IPS-11a (cell line): ENCODE results near the gene TPRA1.

Experiments
- H3K4me3 ChIP-seq: one replicate; pipeline ENCODE4 v1.5.1; 2013; ENCODE audit warnings: low read depth, low read length, control low read depth

Gene TPRA1

DNA sequence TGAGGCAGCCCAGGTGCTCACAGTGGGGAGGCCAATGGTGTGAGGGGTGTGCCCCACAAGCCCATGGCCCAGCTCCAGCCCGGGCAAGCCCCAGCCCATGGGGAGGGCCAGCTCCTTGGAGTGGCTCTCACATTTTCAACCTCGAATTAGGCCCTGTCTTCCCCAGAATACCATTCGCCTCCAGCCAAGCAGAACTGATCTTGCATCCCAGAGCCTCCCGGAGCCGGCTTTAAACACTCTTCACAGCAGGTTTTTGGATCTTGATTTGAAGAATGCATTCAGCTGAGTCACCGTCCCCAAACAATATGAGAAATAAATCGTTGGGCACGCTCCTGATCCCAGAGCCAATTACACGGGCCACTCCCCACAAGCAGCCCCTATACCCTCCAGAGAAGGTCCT lies 23.7 kb downstream of the TPRA1 start:
- H3K4me3 ChIP-seq, result no peak overlapping the region

DNA sequence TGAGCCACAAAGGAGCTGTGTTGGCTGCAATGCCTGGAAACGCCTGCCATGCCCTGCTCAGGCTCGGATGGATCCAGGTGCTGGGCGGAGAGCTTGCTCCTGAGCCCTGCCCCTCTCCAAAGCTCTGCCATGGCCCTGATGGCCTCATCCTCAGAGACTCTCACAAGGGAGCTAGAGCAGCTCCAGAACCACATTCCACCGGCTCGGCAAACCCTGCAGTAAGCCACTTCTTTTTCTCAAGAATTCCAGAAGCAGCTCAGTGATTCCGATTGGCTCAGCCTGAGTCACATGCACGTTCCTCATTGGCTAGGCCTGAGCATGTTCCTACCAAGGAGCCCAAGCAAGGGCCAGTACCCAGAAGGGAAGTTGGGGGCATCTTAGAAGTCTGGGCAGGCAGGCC lies 24.8 kb downstream of the TPRA1 start:
- no peak overlapping the region for H3K4me3 ChIP-seq

DNA sequence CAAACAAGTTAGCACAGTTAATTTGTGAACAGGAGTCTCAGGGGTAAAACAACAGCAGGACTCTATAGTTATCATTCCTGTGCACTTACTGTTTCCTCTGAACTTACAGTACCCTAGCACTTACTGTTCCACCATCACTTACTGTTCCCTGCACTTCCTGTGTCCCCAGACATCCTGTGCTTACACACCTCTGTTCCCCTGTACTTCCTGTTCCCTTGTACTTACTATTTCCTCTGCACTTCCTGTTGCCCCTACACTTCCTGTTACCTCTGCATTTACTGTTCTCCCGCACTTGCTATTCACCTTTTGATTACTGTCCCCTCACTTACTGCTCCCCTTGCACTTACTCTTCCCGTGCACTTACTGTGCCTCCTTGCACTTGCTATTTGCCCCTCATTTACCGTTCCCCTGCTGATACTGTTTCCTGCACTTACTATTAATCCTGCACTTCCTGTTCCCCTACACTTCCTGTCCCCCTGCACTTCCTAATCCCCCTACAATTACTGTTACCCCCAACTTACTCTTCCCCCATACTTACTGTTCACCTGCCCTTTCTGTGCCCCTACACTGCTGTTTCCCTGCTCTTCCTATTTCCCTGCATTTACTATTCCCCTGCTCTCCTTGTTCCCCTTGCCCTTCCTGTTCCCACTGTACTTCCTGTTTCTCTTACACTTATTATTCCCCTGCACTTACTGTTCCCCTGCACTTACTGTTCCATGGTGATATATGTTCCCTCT lies 30.3 kb downstream of the TPRA1 start:
- no peak overlapping the region for H3K4me3 ChIP-seq

DNA sequence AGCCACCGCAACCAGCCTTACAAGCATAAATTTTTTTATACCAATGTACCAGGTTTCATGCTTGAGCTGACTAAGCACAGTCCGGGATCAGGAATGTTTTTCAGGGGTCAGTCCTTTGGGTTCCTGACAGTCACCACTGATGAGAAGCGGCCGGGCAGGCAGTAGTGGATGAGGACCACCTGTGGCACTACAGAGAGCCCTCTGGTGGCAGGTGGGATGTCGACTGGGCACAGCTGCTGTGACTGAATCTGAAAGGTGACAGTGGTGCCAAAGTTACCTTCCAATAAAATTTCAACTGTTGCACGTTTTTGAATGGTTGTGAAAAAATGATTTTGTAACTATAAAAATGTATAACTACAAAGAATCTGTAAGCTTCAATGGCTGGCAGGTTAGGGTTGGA lies 34.0 kb downstream of the TPRA1 start:
- no peak overlapping the region for H3K4me3 ChIP-seq

DNA sequence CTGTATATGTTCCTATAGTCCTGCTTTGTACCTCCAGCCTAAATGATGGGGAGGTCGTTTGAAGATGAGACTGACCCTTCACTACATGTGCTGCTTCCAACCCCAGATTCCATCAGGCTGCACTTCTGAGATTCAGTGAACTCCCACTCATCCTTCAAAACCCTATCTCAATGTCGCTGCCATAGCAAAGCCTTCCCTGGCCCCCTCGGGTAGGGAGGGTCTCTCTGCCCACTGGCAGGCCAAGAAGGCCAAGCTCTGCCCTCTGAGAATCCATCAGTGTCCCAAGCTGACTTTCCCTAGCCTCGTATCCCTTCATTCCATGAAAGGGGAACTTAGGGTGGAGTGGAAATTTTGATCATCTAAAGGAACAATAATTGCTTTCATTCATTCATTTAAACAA lies 35.4 kb downstream of the TPRA1 start:
- H3K4me3 ChIP-seq, result no peak overlapping the region

DNA sequence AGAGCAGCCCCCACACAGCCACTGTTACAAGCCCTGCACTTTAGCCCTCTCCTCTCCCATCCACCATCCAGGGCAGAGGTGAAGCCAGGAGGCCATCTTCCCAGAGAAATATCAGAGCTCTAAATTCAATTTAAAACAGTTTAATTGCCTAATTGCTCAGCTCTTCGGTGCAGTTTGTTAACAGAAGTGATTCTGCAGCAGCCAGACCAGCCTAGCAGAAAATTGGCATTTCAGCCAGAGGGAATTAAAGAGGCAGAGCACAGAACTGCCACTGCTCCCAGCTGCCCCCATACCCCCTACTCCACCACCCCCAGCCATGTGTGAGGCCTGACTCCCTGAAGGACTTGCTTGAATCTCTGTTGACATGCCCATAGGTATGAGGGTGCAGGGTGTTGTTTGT lies 38.5 kb downstream of the TPRA1 start:
- H3K4me3 ChIP-seq, result no peak overlapping the region

DNA sequence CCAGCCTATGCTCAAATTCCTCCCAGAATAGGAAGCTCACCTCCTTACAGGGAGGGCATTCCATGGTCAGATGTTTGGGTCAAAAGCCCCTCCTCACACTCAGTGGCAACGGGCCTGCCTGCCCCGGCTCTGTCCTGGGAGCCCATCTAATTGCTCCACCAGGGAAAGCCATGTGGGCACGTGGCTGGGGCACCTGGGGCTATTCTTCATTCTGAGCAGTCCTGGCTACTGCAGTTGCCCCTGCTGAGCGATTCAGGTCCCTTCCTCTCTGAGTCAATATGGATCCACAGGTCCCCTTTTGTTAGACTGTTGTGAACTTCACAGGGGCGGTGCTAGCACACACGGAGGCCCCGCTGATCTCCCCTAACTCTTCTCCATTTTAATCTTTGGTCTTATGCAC lies 39.4 kb downstream of the TPRA1 start:
- no peak overlapping the region for H3K4me3 ChIP-seq

DNA sequence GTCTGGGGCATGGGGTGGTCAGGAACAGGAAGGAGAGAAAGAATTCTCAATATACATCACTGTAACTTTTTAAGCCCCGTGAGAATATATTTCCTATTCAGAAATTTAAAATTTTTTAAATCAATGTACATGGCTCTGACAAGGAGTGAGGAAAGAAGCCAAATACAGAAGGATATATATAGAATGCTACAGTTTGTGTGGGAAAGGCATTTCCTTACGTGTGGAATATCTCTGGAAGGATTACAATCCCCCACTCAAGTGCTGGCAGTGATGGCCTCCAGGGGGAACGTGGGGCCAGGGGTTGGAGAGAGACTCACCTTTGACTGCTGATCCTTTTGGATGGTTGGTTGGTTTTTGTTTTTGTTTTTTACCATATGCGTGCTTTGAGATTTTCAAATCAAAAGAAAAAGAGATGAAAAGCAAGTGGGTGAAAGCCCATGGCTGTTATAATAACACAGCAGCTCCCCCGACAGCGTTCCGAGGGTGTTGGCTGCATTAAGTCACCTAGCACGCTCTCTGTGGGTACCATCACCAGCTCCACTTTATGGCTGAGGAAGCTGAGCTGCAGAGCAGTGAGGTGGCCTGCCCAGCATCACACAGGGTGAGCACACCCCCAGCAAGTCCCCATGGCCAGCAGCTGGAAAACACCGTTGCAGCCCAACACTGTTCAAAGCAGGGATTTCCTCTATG lies 39.9 kb downstream of the TPRA1 start:
- no peak overlapping the region for H3K4me3 ChIP-seq

DNA sequence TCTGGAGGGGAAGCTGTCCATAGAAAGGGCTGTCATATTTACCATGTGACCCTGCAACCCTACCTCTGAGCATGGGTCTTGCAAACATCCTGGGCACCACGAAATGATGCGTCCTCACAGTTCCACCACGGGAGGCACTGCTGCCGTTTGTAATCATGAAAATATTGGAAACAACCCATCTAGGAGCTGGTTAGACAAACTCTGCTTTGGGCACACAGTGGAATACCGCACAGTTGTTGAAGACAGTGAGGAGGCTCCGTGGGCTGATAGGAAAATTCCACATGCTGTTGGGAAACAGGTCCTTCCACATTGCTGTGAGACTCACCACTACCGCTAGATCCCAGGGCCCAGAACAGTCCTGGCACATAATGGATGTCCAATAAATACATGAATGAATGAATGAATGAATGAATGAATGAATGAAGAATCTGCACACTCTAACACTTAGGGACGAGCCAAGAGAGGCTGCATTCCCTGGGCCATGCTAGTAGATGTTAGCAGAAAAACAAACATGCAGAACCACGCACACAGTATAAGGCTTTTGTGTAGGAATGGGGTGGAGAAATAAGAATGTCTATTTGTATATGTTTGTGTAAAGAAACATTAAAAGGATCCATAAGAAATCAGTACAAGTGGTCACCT lies 40.6 kb downstream of the TPRA1 start:
- H3K4me3 ChIP-seq, result no peak overlapping the region

DNA sequence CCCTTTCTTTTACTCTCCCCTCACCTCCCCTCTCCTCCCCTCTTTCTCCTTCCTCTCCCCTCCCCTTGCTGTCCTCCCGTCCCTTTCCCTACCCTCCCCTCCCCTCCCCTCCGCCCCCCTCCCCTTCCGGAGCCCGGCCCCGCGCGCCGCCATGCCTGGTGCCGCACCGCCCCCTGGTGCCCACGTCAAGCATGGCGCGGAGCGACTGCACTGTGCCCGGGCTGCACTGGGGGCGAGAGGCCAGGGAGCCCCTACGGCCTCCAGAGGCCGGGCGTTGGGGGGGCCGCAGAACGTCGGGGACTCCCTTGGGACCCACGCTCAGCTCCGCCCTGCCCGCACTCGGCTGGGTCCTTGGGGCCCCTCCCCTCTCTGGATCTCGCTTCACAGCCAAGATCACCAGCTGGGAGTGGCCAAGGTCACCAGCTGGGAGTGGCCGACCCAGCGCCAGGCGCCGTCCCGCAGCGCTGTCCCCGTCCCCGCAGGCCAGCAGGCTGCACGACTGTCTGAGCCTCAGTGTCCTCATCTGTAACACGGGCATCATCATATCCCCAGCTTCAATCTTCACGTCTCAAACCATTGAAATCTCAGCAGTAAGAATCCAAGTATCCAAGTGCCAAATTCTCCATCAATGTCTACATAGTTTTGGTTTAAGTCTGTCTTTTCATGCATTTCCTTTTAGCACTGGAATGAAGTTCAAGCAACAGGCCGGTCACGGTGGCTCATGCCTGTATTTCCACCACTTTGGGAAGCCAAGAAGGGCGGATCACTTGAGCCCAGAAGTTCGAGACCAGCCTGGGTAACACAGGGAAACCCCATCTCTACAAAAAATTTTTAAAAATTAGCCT lies 42.5 kb downstream of the TPRA1 start:
- peak overlapping the region; percentile 62 for H3K4me3 ChIP-seq

DNA sequence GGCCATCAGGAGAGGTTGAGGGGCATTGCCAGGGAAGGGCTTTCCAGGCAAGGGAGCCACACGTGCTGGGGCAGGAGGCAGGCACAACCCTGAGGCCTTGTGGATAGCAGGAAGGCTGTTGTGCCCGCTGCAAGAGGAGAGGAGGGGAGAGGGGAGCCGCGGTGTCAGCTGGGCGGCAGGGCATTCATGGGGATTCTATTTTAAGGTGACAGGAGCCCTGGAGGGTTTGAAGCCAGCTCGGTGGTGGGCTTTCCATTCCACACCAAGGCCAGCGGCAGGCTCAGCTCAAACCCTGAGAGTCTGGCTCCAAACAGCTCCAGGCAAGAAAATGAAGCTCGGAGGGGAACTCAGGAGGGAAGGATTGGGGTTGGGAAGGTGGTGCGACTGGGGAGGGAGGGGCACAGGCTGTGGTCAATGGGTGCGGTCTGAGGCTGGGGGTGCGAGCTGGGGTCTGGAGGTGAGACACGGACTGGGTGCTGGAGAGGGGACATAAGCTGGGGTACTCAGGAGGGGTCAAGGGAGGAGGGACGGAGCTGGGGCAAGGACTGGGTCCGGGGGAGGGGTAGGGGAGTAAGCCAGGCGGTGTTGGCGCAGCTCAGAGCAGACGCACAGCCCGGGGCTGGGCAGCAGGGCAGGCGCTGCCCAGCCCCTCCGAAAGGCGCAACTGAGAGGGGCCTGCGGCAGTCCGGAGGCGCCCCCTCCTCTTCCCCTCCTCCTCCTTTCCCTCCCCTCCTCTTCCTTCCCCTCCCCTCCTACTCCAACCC lies 43.4 kb downstream of the TPRA1 start:
- H3K4me3 ChIP-seq, result peak overlapping the region; percentile 51

DNA sequence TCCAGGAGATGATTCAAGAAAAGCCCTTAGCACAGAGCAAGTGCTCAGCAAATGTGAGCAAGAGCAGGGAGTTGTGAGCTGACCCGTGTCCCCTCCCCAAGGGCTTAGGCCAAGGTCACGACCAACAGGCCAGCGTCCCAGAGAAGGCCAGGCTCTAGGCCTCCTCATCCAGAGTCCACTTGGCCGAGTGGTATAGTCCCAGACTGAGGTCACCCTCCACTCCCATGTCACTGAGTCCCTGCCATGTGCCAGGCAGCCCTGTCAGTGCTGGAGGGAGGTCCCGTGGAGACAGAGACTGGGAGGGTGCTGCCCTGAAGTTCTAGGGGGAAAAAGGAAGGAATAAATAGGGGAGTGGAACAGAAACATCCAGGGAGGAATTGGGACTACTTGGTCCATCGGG lies 44.0 kb downstream of the TPRA1 start:
- H3K4me3 ChIP-seq, result no peak overlapping the region

DNA sequence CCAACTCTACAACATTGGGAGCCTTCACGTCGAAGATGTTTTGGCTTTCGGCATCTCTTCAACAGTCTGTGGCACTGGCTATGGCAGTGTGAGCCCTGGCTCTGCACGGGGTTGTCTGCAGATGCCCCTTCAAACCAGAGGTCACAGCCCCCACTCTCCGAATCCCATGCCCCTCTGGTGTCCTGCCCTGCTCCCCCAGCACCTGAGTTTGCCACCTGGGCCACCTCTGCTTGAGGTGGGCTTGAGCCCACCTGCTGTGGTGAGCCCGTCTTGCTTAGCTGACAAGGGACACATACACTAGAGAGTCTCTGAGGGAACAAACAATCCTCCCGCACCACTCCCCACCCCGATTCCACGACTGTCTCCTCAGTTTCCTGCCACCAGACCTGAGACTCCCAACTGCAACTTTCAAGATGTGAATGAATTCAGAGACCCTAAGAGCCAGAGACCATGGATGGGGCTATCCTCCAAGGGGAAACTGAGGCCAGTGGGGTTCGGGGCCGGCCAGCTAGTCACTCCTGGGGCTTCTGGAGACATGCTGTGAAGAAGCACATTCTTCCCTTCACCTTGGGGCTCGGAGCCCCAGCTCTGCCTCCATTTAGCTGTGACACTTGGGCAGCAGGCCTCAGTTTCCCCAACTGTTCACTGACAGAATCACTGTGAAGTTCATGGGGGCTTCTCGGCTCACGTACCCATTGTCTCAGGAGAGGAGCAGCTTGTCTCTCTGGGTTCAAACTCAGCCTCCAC lies 44.6 kb downstream of the TPRA1 start:
- H3K4me3 ChIP-seq, result no peak overlapping the region

DNA sequence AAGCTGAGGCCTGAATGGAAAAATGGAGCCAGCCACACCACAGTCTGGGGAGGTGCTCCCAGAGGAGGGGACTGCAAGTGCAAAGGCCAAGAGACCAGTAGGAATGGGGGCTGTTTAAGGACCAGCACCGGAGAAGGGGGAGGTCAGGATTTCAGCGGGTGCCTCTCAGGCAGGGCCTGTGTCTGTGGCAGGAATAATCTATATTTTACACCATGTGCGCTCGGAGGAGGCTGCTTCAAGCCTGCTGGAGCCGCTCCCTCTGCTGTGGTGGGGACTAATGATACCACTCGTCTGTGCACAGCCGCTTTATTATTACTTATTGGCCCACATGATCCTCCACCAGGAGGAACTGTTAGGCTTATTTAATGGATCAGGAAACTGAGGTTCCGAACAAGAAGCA lies 45.3 kb downstream of the TPRA1 start:
- no peak overlapping the region for H3K4me3 ChIP-seq

DNA sequence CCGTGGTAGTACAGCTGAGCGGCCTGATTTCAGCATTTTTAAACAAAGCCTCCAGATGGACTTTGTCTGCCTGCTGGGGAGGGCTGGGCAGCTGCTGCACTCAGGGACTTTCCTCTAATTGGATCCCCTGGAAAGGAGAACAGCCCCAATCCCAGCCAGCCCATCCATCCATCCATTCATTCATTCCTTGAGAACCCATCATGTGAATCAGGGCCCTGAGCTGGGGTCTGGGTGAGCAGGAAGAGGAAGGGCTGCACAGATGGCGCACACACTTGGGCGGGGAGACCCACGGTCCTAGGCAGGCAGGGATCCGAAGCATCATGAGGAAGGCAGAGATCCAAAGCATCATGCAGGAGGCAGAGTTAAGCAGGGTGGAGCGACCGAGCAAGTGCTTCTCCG lies 45.7 kb downstream of the TPRA1 start:
- no peak overlapping the region for H3K4me3 ChIP-seq

DNA sequence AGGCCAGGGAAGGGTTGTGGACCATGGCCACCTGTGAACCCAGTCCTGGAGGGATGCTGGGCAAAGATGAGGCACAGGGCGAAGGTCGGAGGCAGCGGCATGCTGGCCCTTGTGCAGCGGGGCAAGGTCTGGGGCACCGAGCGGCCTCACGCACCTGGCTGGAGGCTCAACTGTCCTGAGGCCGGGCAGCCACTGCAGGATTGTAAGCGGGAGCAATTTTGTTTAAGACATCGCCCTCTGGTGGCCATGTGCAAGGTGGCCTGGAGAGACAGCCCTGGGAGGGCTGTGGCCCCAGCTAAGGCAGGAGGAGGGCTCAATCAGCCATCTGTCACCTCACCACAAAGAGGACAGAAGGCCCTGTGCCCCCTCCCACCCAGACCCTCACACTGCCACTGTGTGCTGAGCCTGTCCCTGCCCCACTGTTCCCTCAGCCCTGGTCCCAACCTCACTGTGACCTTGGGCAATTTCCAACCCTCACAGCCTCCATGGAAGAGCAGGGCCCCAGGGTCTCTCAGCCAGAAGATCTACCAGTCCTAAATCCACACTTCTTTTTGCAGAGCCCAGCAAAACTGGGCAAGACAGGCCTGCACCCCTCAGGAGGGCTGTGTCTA lies 46.2 kb downstream of the TPRA1 start:
- no peak overlapping the region for H3K4me3 ChIP-seq

DNA sequence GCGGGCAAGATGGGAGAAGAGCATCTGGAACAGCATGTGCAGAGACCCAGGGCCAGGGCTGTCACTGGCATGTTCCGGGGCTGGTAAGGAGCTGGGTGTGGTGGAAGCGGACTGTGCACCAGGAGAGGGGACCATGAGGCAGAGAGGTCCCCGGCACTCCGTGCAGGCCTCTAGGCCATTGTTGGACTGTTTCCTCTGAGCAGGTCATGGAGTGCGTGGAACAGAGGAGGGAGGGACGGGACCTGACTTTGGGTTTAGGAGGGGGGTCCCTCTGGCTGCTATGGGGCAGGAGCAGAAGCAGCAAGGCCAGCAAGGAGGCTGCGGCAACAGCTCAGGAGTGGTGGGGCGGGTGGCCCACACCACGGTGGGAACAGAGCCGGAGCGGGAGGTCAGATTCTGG lies 47.1 kb downstream of the TPRA1 start:
- H3K4me3 ChIP-seq, result no peak overlapping the region

DNA sequence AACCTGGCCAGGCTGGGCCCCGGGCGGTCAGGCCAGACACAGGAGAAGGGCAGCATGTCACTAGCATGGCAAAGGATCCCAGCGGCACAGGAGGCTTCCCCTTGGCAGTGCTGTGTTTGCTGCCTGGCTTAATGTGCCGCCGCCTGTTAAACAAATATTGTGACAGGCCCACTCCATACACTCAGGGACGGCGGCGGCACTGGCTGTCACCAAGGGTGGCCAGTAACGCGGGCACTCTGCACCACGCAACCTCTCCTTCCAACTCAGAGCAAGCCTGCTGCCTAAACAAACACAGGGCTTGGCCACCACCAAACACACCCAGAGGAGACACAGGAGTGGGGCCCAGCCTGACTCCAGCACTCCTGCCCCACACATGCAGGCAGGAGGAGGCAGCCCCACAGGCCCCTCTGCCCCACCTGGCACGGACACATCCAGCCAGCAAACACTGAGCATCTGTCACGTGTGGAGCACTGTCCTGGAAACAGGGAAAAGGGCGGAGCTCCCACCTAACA lies 48.0 kb downstream of the TPRA1 start:
- no peak overlapping the region for H3K4me3 ChIP-seq

DNA sequence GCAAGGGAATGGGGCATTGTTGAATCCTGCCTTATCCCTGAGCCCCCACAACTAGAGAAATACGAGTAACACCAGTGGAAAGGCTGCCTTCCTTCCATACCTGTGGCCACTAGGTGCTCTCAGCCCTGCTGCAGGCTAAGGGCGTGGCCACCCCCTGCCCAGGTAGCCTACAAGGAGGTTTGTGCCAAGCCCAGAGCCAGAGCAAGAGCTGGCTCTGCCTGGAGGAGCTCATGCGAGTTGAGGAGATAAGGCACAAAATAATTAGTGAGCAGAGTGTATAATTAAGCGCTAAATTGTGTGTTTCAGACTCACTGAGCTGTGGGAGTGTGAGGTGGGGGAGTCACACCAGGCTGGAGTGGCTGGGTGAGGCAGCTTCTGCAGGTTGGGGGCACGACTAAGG lies 49.2 kb downstream of the TPRA1 start:
- no peak overlapping the region for H3K4me3 ChIP-seq
